Dendritic cell treated with granulocyte-macrophage colony-stimulating factor and Interleukin-4, amounts not matched to agents 40 ng/mL and 50 ng/mL, for 4 days (primary cell): ENCODE measurements around the gene MRGPRE.

ENCODE experiments used
- H3K27ac Mint-ChIP-seq: one replicate; pipeline ENCODE4 v1.8.0; 2022; ENCODE audit warnings: mild to moderate bottlenecking, mixed read lengths
- H3K27me3 Mint-ChIP-seq: one replicate; pipeline ENCODE4 v1.8.0; 2022; ENCODE audit warnings: mild to moderate bottlenecking, mixed read lengths
- H3K36me3 Mint-ChIP-seq: one replicate; pipeline ENCODE4 v1.8.0; 2022; ENCODE audit warnings: low read depth, mixed read lengths
- H3K4me1 Mint-ChIP-seq: one replicate; pipeline ENCODE4 v1.8.0; 2022; ENCODE audit warnings: low read depth, mixed read lengths
- H3K4me3 Mint-ChIP-seq: one replicate; pipeline ENCODE4 v1.8.0; 2022; ENCODE audit warnings: mild to moderate bottlenecking, moderate library complexity, mixed read lengths
- H3K9me3 Mint-ChIP-seq: one replicate; pipeline ENCODE4 v1.8.0; 2022; ENCODE audit warnings: mixed read lengths
- intact Hi-C: fragments of 100-400 bp; cut with micrococcal nuclease; formaldehyde crosslinking; loops from one replicate; pipeline ENCODE4 v1.15.0; 2022

MRGPRE gene

DNA sequence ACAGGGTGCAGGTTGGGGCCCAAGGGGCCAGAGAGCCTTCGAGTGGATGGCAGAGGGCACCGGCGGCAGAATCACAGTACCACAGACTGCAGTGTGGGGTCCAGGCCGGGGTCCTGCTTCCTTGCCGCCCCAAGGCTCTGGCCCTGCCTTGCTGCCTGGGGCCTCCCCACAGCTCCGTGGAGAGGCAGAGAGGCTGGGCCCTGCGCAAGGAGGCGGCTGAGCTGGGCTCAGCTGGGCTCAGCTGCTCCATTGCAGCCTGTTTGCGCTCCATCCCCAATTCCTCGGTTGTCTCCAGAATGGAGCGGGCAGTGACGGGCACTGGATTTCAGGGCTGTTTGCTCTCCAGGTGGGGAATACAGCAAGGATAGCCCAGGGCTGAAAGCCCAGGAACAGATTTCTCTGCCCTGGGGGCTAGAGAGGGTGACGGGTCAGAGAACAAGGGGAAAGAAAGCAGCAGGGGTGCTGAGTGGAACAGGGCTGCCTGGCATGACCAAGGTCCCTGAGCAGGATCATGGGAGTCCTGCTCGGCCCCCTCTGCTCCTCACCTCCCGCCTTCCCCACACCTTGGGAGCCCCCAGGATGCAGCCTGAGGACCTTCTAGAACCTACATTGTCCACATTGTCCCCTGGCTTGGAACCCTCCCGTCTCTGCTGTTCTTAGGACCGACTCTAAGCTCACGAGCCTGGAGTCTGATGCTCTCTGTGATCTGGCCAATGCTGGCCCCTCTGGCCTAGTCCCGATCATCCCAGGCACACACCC lies 32.5 kb downstream of the MRGPRE start:
- H3K4me1 Mint-ChIP-seq = peaks cover 7% of the 10 kb centered on the region

GRCh38 chr11:3198815-3199214 lies 33.4 kb downstream of the MRGPRE start:
- no peaks in the 10 kb centered on the region for H3K9me3 Mint-ChIP-seq
- peaks cover 75% of the 10 kb centered on the region for H3K27me3 Mint-ChIP-seq
- peaks cover 7% of the 10 kb centered on the region for H3K4me1 Mint-ChIP-seq
- intact Hi-C loops = no loop called here
- H3K27ac Mint-ChIP-seq = no peak overlapping the region
- no peak overlapping the region for H3K4me3 Mint-ChIP-seq
- H3K36me3 Mint-ChIP-seq = no peaks in the 10 kb centered on the region

More for the DNA sequence above, 32.5 kb downstream of the MRGPRE start:
- intact Hi-C loops = no loop called here
- no peaks in the 10 kb centered on the region for H3K9me3 Mint-ChIP-seq
- H3K36me3 Mint-ChIP-seq = no peaks in the 10 kb centered on the region
- no peak overlapping the region for H3K27ac Mint-ChIP-seq
- H3K27me3 Mint-ChIP-seq = peaks cover 74% of the 10 kb centered on the region
- H3K4me3 Mint-ChIP-seq = no peak overlapping the region

DNA sequence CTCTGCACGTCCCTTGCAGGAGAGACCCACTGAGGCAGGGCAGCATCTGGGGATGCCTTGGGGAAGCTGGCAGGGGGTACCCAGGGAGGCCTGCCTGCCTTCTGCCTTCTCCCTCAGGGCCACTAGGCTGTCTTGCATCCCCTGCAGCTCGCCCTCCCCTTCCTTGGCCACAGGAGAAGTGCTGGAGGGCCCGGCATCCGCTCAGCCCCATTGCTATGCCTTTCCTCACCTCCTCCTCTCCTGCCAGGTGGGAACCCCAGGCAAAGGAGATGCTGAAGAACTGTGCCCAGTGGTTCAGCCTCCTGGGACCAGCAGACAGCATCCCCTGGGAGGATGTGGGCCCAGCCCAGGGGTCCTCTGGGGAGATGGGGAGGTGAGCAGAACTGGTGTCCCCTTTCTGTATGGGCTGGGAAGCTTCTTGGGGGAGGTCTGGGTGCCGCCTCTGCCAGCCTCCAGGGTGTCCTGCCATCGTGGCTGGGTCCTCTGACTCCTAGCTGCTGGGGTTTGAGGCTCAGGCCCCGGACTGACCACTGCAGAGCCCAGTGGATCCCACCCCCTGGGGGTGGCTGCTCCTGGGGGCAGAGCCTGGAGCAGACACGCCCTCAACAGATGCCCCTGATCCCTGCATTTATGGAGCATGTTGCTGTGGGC lies 34.2 kb downstream of the MRGPRE start:
- Mint-ChIP-seq H3K9me3 (no peaks in the 10 kb centered on the region), H3K36me3 (no peaks in the 10 kb centered on the region), H3K4me1 (peaks cover 7% of the 10 kb centered on the region), H3K27me3 (peaks cover 75% of the 10 kb centered on the region), H3K4me3 (no peak overlapping the region), H3K27ac (no peak overlapping the region)
- intact Hi-C loops = no loop called here

DNA sequence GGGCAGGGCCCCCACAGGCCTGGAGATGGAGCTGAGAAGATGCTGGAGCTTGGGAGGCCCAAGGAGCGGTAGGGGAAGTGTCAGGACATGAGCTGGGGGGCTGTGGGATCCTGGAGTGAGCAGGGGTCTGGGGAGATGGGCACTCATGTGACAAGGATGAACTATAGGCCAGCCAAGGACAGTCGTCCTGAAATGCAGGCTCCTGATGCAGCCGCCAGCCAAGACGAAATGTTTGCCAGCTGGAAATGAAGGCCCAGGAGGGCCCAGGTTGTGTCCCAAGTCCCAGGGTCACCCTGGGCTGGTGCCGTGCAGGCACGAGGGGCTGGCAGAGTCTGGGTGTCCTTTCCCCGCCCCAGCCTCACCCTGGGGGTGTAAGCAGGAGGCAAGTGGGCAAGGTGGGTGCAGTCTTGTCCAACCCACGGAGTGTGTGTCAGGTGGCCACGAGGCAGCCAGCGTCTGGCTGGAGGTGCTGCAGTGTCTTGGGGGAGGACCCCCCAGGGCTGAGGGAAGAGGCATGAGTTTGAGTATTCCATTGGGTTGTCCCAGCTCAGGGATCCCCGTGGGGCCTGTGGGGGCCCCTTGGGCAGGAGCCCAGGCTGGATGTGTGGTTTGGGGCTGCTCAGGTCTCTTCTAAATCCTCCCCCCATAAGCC lies 35.0 kb downstream of the MRGPRE start:
- Mint-ChIP-seq H3K9me3 (no peaks in the 10 kb centered on the region), H3K36me3 (no peaks in the 10 kb centered on the region), H3K27ac (no peak overlapping the region), H3K27me3 (peaks cover 73% of the 10 kb centered on the region), H3K4me1 (peaks cover 7% of the 10 kb centered on the region), H3K4me3 (no peak overlapping the region)
- intact Hi-C loops = no loop called here

DNA sequence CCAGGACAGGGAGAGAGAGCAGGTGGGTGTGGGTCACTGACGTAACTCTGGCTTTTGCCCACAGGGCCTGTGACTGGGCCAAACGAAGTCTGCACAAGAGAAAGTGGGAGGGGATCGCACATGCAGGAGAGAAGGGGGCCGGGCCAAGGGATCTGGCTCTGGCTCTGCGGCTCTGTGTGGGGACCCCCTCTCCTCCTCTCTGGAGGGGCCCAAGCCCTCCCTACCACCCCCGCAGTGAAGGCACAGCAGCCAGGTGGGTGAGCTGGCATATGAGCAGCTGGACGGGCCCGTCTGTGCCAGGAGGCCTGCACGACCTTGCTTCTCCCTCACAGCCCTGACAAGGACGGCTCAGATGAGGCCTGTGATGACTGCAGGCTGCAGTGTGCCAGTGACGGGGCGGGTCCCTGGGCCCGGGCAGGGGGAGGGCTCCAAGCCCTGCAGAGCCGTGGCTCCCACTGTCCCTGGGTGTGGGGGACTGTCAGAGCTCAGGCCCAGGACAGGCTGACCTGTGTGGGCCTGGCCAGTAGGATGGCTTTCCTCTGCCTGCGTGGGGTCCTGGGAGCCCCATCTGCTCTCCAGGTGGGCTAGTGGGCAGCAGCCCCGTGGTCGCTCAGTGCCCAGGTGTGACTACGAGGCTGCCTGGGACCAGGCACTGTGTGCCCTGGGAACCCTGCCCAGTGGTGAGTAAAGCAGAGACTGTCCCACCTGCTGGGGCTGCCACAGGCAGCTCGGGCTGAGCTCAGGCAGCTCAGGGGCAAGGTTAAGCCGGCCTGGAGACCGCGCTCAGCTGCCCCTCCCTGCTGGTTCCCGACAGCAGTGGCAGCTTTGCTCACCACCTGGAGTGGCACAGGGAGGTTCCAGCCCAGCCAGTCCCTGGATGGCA lies 35.8 kb downstream of the MRGPRE start:
- Mint-ChIP-seq H3K27ac (no peak overlapping the region), H3K9me3 (no peaks in the 10 kb centered on the region), H3K27me3 (peaks cover 68% of the 10 kb centered on the region), H3K4me3 (no peak overlapping the region), H3K4me1 (peaks cover 7% of the 10 kb centered on the region), H3K36me3 (no peaks in the 10 kb centered on the region)
- intact Hi-C loops = no loop called here

GRCh38 chr11:3195251-3196160 lies 36.7 kb downstream of the MRGPRE start:
- peaks cover 7% of the 10 kb centered on the region for H3K4me1 Mint-ChIP-seq
- H3K27me3 Mint-ChIP-seq = peaks cover 59% of the 10 kb centered on the region
- H3K36me3 Mint-ChIP-seq = no peaks in the 10 kb centered on the region
- no peaks in the 10 kb centered on the region for H3K9me3 Mint-ChIP-seq
- intact Hi-C loops = no loop called here
- no peak overlapping the region for H3K4me3 Mint-ChIP-seq
- no peak overlapping the region for H3K27ac Mint-ChIP-seq

DNA sequence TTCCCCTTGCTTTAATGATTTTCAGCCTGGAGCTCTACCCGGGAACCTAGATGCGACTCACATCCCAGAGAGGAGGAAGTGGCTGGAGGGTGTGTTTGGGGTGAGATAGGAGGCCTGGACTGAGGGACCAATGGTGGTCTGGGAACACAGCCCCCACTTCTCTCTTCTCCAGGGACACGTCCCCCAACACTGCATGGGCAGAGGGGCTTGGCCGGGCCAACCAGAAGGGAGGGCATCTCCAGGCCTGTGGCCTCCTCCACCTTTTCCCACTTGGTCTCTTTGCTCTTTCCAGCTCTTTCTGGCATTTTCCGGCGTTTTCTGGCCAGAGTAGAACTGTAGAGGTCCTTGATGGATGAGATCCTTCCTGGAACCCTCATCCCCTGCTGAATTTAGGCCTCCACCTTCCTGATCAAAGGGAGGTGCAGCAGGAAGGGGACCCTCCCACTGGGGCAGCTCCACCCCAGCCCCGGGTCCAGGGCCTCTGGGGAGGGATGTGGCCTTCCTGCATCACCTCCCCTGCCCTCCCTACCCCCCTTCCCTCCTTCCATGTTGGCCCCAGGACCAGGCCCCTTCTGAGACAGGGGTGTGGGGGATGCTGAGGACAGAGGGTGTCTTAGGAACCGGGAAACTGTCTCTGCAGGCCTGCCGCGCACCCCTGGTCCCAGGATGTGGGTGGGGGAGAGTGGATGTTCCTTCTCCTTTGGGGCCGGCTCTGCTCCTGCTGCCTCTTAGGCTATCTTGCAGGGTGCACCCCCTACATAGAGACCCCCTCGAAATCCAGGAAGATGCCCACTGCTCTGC lies 38.0 kb downstream of the MRGPRE start:
- intact Hi-C loops = no loop called here
- H3K27ac Mint-ChIP-seq = no peak overlapping the region
- H3K27me3 Mint-ChIP-seq = peaks cover 57% of the 10 kb centered on the region
- peaks cover 7% of the 10 kb centered on the region for H3K4me1 Mint-ChIP-seq
- no peaks in the 10 kb centered on the region for H3K9me3 Mint-ChIP-seq
- H3K4me3 Mint-ChIP-seq = no peak overlapping the region
- no peaks in the 10 kb centered on the region for H3K36me3 Mint-ChIP-seq

- peaks cover 54% of the 10 kb centered on the region for H3K27me3 Mint-ChIP-seq
- H3K4me1 Mint-ChIP-seq = peaks cover 7% of the 10 kb centered on the region
- intact Hi-C loops = no loop called here
- H3K36me3 Mint-ChIP-seq = no peaks in the 10 kb centered on the region
- no peak overlapping the region for H3K4me3 Mint-ChIP-seq
- no peak overlapping the region for H3K27ac Mint-ChIP-seq
- no peaks in the 10 kb centered on the region for H3K9me3 Mint-ChIP-seq
Observed at GRCh38 chr11:3193373-3194015, 38.7 kb downstream of the MRGPRE start.

DNA sequence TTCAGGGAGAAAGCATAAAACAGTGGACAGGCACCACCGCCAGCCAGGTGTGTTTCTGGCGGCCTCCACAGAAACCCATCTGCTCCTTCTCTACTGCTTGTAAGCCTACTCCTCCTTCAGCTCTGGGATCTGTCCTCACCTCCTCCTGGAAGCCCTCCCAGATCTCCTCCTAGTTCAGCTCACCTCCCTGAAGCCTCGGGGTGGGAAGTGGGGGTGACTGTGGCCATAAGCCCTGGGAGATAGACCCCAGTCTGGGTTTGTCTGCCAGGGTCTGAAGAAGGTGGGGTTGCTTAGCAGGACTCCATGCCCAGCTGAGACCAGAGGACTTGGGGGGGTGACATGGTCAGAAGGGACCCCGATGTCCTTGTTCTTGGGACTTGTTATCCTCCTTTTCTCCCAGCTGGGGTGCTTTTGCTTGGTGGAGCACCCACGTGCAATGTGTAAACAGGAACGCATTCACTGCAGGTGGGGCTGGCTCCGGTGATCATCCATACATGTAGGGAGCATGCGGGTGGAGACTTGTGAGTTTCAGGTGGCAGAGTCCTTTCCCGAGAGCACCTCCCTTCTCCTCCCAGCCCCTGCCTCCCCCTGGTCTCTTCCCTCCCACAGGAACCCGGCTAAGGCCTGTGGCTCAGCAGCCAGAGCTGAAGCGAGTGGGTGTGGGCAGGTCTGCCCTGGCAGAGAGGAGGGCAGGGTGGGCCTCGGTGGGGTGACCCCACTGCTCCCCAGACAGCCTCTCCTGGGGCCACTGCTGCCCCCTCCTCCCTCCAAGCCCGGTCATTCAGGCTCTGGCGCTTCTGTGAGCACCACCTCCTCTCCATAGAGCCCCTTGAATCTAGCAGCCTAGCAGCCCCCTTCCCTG lies 39.5 kb downstream of the MRGPRE start:
- Mint-ChIP-seq H3K27ac (no peak overlapping the region), H3K36me3 (no peaks in the 10 kb centered on the region), H3K4me3 (no peak overlapping the region), H3K9me3 (no peaks in the 10 kb centered on the region), H3K4me1 (peaks cover 7% of the 10 kb centered on the region), H3K27me3 (peaks cover 52% of the 10 kb centered on the region)
- intact Hi-C loops = no loop called here

DNA sequence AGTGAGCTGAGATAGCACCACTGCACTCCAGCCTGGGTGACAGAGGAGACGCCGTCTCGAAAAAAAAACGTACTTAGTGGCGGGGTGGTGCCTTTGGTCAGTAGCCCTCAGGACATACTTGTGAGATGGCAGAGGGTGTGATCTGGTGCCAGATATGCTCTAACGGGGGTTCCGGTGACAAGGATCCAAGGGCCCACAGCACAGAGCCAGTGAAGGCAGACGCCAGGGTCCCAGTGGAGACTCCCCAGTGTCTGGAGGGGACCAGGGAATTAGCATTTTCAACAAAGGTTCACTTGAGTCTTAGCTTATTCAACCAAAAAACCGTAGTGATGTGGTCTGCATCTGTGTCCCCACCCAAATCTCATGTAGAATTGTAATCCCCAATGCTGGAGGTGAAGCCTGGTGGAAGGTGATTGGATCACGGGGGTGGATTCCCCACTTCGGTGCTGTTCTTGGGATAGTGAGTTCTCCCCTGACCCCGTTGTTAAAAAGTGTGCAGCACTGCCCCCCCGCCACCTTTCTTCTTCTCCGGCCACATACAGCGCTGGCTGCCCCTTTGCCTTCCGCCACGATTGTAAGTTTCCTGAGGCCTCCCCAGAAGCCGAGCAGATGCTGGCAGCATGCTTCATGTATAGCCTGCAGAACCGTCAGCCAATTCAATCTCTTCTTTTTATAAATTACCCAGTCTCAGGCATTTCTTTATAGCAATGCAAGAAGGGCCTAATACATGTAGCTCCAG lies 40.5 kb downstream of the MRGPRE start:
- peaks cover 7% of the 10 kb centered on the region for H3K4me1 Mint-ChIP-seq
- H3K27ac Mint-ChIP-seq = no peak overlapping the region
- no peaks in the 10 kb centered on the region for H3K36me3 Mint-ChIP-seq
- no peak overlapping the region for H3K4me3 Mint-ChIP-seq
- no peaks in the 10 kb centered on the region for H3K9me3 Mint-ChIP-seq
- peaks cover 44% of the 10 kb centered on the region for H3K27me3 Mint-ChIP-seq
- intact Hi-C loops = no loop called here

DNA sequence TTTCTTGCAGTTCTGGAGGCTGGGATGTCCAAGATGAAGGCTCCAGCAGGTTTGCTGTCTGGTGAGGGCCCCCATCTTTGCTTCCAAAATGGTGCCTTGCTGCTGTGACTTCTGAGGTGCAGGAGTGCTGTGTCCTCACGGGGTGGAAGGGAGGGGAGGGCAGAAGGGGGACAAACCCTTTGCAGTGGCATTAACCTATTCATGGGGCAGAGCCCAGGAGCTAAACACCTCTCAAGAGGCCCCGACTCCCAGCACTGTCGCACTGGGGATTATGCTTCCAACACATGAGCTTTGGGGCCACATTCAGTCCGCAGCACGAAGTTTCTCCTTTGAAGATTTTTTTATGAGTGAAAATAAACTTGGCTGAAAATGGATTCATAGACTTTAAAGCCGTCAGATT lies 41.6 kb downstream of the MRGPRE start:
- H3K27ac Mint-ChIP-seq = no peak overlapping the region
- peaks cover 40% of the 10 kb centered on the region for H3K27me3 Mint-ChIP-seq
- intact Hi-C loops = no loop called here
- peaks cover 7% of the 10 kb centered on the region for H3K4me1 Mint-ChIP-seq
- H3K4me3 Mint-ChIP-seq = no peak overlapping the region
- no peaks in the 10 kb centered on the region for H3K9me3 Mint-ChIP-seq
- H3K36me3 Mint-ChIP-seq = no peaks in the 10 kb centered on the region
